ENCODE results near the gene GALNT2. TPM values are rescaled to one million over a fixed set of nuclear protein-coding genes. Genes with fewer than 3 reads are reported as not detected.

Gene GALNT2
- total and polyA plus RNA-seq, 10 of the 15 experiments (the other 5 are each of a cell fraction or from before 2014, with no cell fraction given) = 0.52 to 27.7 (median 16.3) TPM

DNA sequence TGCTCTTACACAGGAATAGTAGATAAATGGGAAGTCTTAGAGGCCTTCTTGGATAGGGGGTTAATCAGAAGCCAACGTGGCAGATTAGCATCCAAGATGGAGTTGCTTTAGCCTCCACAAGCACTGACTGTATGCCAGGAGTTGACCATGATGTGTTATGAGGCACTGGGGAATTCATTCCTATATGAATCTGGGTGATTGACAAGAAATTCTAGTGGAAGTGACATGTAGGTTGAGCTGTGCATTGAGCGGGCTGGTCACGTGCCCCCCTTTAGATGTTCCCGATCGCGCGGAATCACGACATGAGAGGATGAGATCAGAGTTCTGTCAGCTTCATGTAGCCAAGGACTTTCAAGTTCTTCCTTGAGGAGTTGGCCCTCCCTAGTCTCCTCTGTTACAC, 31.7 kb downstream of the GALNT2 start:
- H4K20me1 ChIP-seq (ENCODE audit: control insufficient read depth, insufficient read depth) = no peaks in the 10 kb centered on the region
- 92% methylated on average over 8 of the region's 8 CpGs for WGBS (ENCODE audit: insufficient coverage, insufficient replicate concordance, low lambda C conversion rate, missing lambda C conversion rate)
- H3K4me3 ChIP-seq = no peak overlapping the region
- H3K27ac ChIP-seq (ENCODE audit: control insufficient read depth, insufficient read depth) = no peak overlapping the region
- H3K4me1 ChIP-seq (ENCODE audit: control insufficient read depth, insufficient read depth, low read length) = peaks cover 7% of the 10 kb centered on the region
- H3K79me2 ChIP-seq (ENCODE audit: control insufficient read depth, insufficient read depth, low read length) = peaks cover 2% of the 10 kb centered on the region
- H2AFZ ChIP-seq (ENCODE audit: control insufficient read depth, low read depth, low read length) = no peak overlapping the region
- ChIA-PET CTCF (no interaction called here), POLR2A (no interaction called here), SMC1A (ENCODE audit: uncharacterized antibody, unreplicated experiment) (no interaction called here), RAD21 (ENCODE audit: unreplicated experiment) (no interaction called here)
- no peaks in the 10 kb centered on the region for H3K27me3 ChIP-seq (replicated peaks in 1 of 2; ENCODE audit: control insufficient read depth in 2 of 2, insufficient read depth in 2 of 2, low read length in 1 of 2)
- H3K9me3 ChIP-seq (replicated peaks; ENCODE audit: control insufficient read depth, insufficient read depth, low read length) = no peaks in the 10 kb centered on the region
- DNase-seq (ENCODE audit: low read depth, low spot score) (no peak), ATAC-seq (no peak), FAIRE-seq (no peak)
- intact Hi-C loops (cut with micrococcal nuclease; ENCODE audit: unreplicated experiment) (no loop called here), in situ Hi-C loops (cut with MboI) (no loop called here)
- H3K36me3 ChIP-seq (ENCODE audit: control insufficient read depth in 2 of 2, insufficient read depth in 2 of 2, low read length in 1 of 2) = peaks cover 2 to 3% of the 10 kb centered on the region in 2 experiments; a peak in 2 of 4 replicates
- no peak for TF ChIP-seq ZZZ3 (IDR thresholded peaks at IDR 0.05; ENCODE audit: control insufficient read depth, insufficient read length, low read depth)
- no peak for TF ChIP-seq NFXL1 (IDR thresholded peaks at IDR 0.05; ENCODE audit: borderline replicate concordance)
- no peak for TF ChIP-seq MYC (IDR thresholded peaks at IDR 0.05; ENCODE audit: insufficient read depth, insufficient read length, insufficient replicate concordance, low read length, severe bottlenecking)
- TF ChIP-seq BACH1 (IDR thresholded peaks at IDR 0.05; ENCODE audit: borderline replicate concordance) = no peak
- TF ChIP-seq CEBPB (IDR thresholded peaks at IDR 0.05; ENCODE audit: borderline replicate concordance in 1 of 2, low read depth in 2 of 2, low read length in 2 of 2) = no peak
- TF ChIP-seq HSF1 (IDR thresholded peaks at IDR 0.05; ENCODE audit: low read depth, low read length) = no peak
- no peak for TF ChIP-seq RBBP5 (conservative IDR thresholded peaks at IDR 0.05)
- no peak for TF ChIP-seq IRF4 (IDR thresholded peaks at IDR 0.05; ENCODE audit: low read depth, low read length)
- no peak for TF ChIP-seq FOS (IDR thresholded peaks at IDR 0.05; ENCODE audit: borderline replicate concordance, extremely low read depth, insufficient read length)
- no peak for TF ChIP-seq SMC3 (IDR thresholded peaks at IDR 0.05; ENCODE audit: borderline replicate concordance, low read length)
- no peak for TF ChIP-seq NR2C2 (IDR thresholded peaks at IDR 0.05; ENCODE audit: borderline replicate concordance, control insufficient read depth, insufficient read length, low read depth)
- no peak for TF ChIP-seq GATAD2B (conservative IDR thresholded peaks at IDR 0.05; ENCODE audit: low read depth)
- TF ChIP-seq TBL1XR1 (IDR thresholded peaks at IDR 0.05; ENCODE audit: low read depth, low read length) = no peak
- TF ChIP-seq FOXM1 (IDR thresholded peaks at IDR 0.05; ENCODE audit: low read depth, low read length) = no peak
- TF ChIP-seq PAX5 (IDR thresholded peaks at IDR 0.05; ENCODE audit: borderline replicate concordance, low read depth, low read length) = no peak
- TF ChIP-seq JUNB (IDR thresholded peaks at IDR 0.05) = no peak
- no TSS peak for BruUV-seq (replicated peaks)
- H3K4me2 ChIP-seq (ENCODE audit: control insufficient read depth, insufficient read depth) = no peak overlapping the region
- H3K9ac ChIP-seq (ENCODE audit: control insufficient read depth, insufficient read depth, low read length) = no peak overlapping the region
